ENCODE measurements around the gene TRAPPC8. TPM values are rescaled to one million over a fixed set of nuclear protein-coding genes. Genes with fewer than 3 reads are reported as not detected.
"Not testable (repeated sequence)": the region's sequence is repeated elsewhere in the genome, so short reads cannot be mapped to it uniquely, and the experiment has no call there.

The TRAPPC8 gene
- total RNA-seq, 2 donors from 2014 or later, result 27.0 to 45.4 TPM

- TF ChIP-seq POLR2AphosphoS5 (IDR thresholded peaks at IDR 0.05) (no peak), POLR2A (IDR thresholded peaks at IDR 0.05) (no peak)
- TF ChIP-seq, protein P1, sequence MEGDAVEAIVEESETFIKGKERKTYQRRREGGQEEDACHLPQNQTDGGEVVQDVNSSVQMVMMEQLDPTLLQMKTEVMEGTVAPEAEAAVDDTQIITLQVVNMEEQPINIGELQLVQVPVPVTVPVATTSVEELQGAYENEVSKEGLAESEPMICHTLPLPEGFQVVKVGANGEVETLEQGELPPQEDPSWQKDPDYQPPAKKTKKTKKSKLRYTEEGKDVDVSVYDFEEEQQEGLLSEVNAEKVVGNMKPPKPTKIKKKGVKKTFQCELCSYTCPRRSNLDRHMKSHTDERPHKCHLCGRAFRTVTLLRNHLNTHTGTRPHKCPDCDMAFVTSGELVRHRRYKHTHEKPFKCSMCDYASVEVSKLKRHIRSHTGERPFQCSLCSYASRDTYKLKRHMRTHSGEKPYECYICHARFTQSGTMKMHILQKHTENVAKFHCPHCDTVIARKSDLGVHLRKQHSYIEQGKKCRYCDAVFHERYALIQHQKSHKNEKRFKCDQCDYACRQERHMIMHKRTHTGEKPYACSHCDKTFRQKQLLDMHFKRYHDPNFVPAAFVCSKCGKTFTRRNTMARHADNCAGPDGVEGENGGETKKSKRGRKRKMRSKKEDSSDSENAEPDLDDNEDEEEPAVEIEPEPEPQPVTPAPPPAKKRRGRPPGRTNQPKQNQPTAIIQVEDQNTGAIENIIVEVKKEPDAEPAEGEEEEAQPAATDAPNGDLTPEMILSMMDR (IDR thresholded peaks at IDR 0.05), result no peak
- 31% methylated on average over 6 of the region's 6 CpGs for WGBS
- intact Hi-C loops (cut with DNase I), result no loop called here
Observed at GRCh38 chr18:31931163-31931885, 11.6 kb downstream of the TRAPPC8 start.

DNA sequence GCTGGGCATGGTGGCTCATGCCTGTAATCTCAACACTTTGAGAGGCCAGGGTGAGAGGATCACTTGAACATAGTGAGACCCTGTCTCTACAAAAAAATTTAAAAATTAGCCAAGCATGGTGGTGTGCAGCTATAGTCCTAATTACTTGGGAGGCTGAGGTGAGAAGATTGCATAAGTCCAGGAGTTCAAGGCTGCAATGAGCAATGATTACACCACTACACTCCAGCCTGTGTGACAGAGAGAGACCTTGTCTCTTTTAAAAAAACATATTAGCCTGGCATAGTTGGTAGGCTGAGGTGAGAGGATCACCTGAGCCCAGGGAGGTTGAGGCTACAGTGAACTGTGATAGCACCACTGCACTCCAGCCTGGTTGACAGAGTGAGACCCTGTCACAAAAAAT is 13.7 kb downstream of the TRAPPC8 start:
- no peaks in the 10 kb centered on the region for H3K36me3 ChIP-seq
- TF ChIP-seq POLR2A (IDR thresholded peaks at IDR 0.05), result no peak
- TF ChIP-seq, protein P1 (IDR thresholded peaks at IDR 0.05), result no peak
- TF ChIP-seq POLR2AphosphoS5 (IDR thresholded peaks at IDR 0.05), result no peak
- H3K27me3 ChIP-seq (replicated peaks; ENCODE audit: insufficient read depth), result no peaks in the 10 kb centered on the region

More at GRCh38 chr18:31931163-31931885, 11.6 kb downstream of the TRAPPC8 start:
- Histone ChIP-seq H3K27me3 (replicated peaks; ENCODE audit: insufficient read depth) (no peaks in the 10 kb centered on the region), H3K27ac (no peak overlapping the region), H3K9me3 (no peaks in the 10 kb centered on the region), H3K36me3 (no peaks in the 10 kb centered on the region), H3K4me1 (replicated peaks) (peaks cover 7% of the 10 kb centered on the region), H3K4me3 (no peak overlapping the region)
- no peak for DNase-seq (ENCODE audit: low spot score)

GRCh38 chr18:31926988-31927387 is 15.9 kb downstream of the TRAPPC8 start:
- H3K4me1 ChIP-seq (replicated peaks); H3K36me3 ChIP-seq: not testable (repeated sequence)

More for the DNA sequence above, 13.7 kb downstream of the TRAPPC8 start:
- DNase-seq (ENCODE audit: low spot score), result no peak
- Histone ChIP-seq H3K4me3 (no peak overlapping the region), H3K9me3 (no peaks in the 10 kb centered on the region), H3K4me1 (replicated peaks) (peaks cover 7% of the 10 kb centered on the region), H3K27ac (no peak overlapping the region)
- intact Hi-C loops (cut with DNase I), result no loop called here

GRCh38 chr18:31920277-31920676 is 22.7 kb downstream of the TRAPPC8 start:
- DNase-seq (ENCODE audit: low spot score), result no peak
- Histone ChIP-seq H3K4me3 (no peak overlapping the region), H3K27ac (no peak overlapping the region), H3K27me3 (replicated peaks; ENCODE audit: insufficient read depth) (no peaks in the 10 kb centered on the region), H3K9me3 (no peaks in the 10 kb centered on the region), H3K36me3 (no peaks in the 10 kb centered on the region), H3K4me1 (replicated peaks) (no peaks in the 10 kb centered on the region)
- intact Hi-C loops (cut with DNase I), result no loop called here
- WGBS, result 97% methylated on average over 3 of the region's 3 CpGs
- TF ChIP-seq, protein P1 (IDR thresholded peaks at IDR 0.05), result no peak
- TF ChIP-seq POLR2AphosphoS5 (IDR thresholded peaks at IDR 0.05) (no peak), POLR2A (IDR thresholded peaks at IDR 0.05) (no peak)

More at GRCh38 chr18:31926988-31927387, 15.9 kb downstream of the TRAPPC8 start:
- H3K4me3 ChIP-seq; H3K27ac ChIP-seq; intact Hi-C loops (cut with DNase I); H3K9me3 ChIP-seq; DNase-seq (ENCODE audit: low spot score); H3K27me3 ChIP-seq (replicated peaks; ENCODE audit: insufficient read depth): not testable (repeated sequence)
- WGBS, result 94% methylated on average over 5 of the region's 5 CpGs

GRCh38 chr18:31919366-31919765 is 23.6 kb downstream of the TRAPPC8 start:
- not testable (repeated sequence) for H3K9me3 ChIP-seq; DNase-seq (ENCODE audit: low spot score); H3K4me3 ChIP-seq; H3K27ac ChIP-seq; H3K4me1 ChIP-seq (replicated peaks); H3K36me3 ChIP-seq; H3K27me3 ChIP-seq (replicated peaks; ENCODE audit: insufficient read depth)
- intact Hi-C loops (cut with DNase I), result loop anchor here (10.0 kb wide), 1 partner anchor 685 kb away; no protein-coding TSS in a partner anchor
- WGBS, result 97% methylated on average over 5 of the region's 5 CpGs

DNA sequence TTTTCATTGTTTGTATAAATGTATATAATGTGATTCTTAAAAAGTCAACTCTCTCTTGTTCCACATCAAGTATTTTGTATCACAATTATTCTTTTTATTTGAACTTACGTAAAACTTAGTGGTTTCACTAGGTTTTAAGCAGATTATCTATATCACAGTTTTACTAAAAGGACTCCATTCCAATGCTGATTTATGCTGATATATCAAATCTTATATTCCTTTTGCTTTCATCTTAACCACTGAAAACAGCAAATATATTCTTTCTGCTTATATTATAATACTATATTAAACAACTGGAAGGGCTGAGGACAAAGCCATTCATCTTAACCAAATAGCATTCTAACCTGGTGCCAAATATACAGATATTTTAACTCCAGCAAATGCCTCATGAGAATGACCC is 24.2 kb downstream of the TRAPPC8 start:
- Histone ChIP-seq H3K4me3 (no peak overlapping the region), H3K27ac (no peak overlapping the region), H3K4me1 (replicated peaks) (no peaks in the 10 kb centered on the region), H3K9me3 (no peaks in the 10 kb centered on the region), H3K27me3 (replicated peaks; ENCODE audit: insufficient read depth) (no peaks in the 10 kb centered on the region), H3K36me3 (no peaks in the 10 kb centered on the region)
- no peak for TF ChIP-seq POLR2A (IDR thresholded peaks at IDR 0.05)
- TF ChIP-seq POLR2AphosphoS5 (IDR thresholded peaks at IDR 0.05), result no peak
- TF ChIP-seq, protein P1 (IDR thresholded peaks at IDR 0.05), result no peak
- DNase-seq (ENCODE audit: low spot score), result no peak
- 97% methylated on average over 1 of the region's 1 CpG for WGBS
- intact Hi-C loops (cut with DNase I), result loop anchor here (10.0 kb wide), 1 partner anchor 684 kb away; no protein-coding TSS in a partner anchor

Data from prostate gland (tissue), 2 donors.